Neural cell (in vitro differentiated cells): ENCODE results near the gene OR5K3. TPM values are rescaled to one million over a fixed set of nuclear protein-coding genes. Genes with fewer than 3 reads are reported as not detected.

Experiments
- H2AFZ ChIP-seq: fragments of 200-600, 300-800 bp; sonication (generic), shearing (Covaris generic); 2 replicates; pipeline ENCODE4 v1.6.0; 2014; ENCODE audit warnings: low read depth, mild to moderate bottlenecking, antibody characterized with exemption, low read length, moderate library complexity
- H3F3A ChIP-seq: fragments of 200-600 bp; shearing (Covaris generic); 2 replicates; pipeline ENCODE4 v1.6.1; 2016; ENCODE audit warnings: mild to moderate bottlenecking, moderate library complexity, mixed read lengths, antibody characterized with exemption, low read length; ENCODE audit not compliant: insufficient read depth, poor library complexity, severe bottlenecking
- H3K27ac ChIP-seq: fragments of 200-600, 300-800 bp; sonication (generic), shearing (Covaris generic); 2 replicates; pipeline ENCODE4 v1.5.1; 2014; ENCODE audit warnings: mild to moderate bottlenecking, low read length, moderate library complexity
- H3K27me3 ChIP-seq: fragments of 300-800, 200-600 bp; sonication (generic), shearing (Covaris generic); 2 replicates; pipeline ENCODE4 v1.6.0; 2014; ENCODE audit warnings: mild to moderate bottlenecking, low read depth, low read length, moderate library complexity; ENCODE audit not compliant: insufficient read depth
- H3K36me3 ChIP-seq: fragments of 300-800, 200-600 bp; sonication (generic), shearing (Covaris generic); 2 replicates; pipeline ENCODE4 v1.5.1; 2014; ENCODE audit warnings: mild to moderate bottlenecking, antibody characterized with exemption, low read length, moderate library complexity; ENCODE audit not compliant: insufficient read depth
- H3K4me2 ChIP-seq: fragments of 300-800, 200-600 bp; sonication (generic), shearing (Covaris generic); 2 replicates; pipeline ENCODE4 v1.6.0; 2014; ENCODE audit warnings: mild to moderate bottlenecking, low read length
- H3K4me3 ChIP-seq: fragments of 300-800, 200-600 bp; sonication (generic), shearing (Covaris generic); 2 replicates; pipeline ENCODE4 v1.5.1; 2014; ENCODE audit warnings: mild to moderate bottlenecking, low read length, moderate library complexity
- H3K79me2 ChIP-seq: fragments of 200-600 bp; shearing (Covaris generic); replicated peaks from 2 replicates; pipeline ENCODE4 v1.6.0; 2014; ENCODE audit warnings: mild to moderate bottlenecking, low read length, moderate library complexity; ENCODE audit not compliant: insufficient read depth
- H3K9ac ChIP-seq: fragments of 300-800, 200-600 bp; sonication (generic), shearing (Covaris generic); 2 replicates; pipeline ENCODE4 v1.6.1; 2016; ENCODE audit warnings: mild to moderate bottlenecking, low read length, mixed read lengths
- H3K9me2 ChIP-seq: fragments of 200-600 bp; shearing (Covaris generic); 2 replicates; pipeline ENCODE4 v1.6.1; 2016; ENCODE audit warnings: mild to moderate bottlenecking, low read length, mixed read lengths; ENCODE audit not compliant: insufficient read depth
- H3K9me3 ChIP-seq: fragments of 200-600, 300-800 bp; sonication (generic), shearing (Covaris generic); 2 replicates; pipeline ENCODE4 v1.6.1; 2016; ENCODE audit warnings: mild to moderate bottlenecking, mixed run types, low read length, moderate library complexity, mixed read lengths
- H4K20me1 ChIP-seq: fragments of 200-600 bp; shearing (Covaris generic); 2 replicates; pipeline ENCODE4 v1.6.1; 2016; ENCODE audit warnings: mild to moderate bottlenecking, mixed run types; ENCODE audit not compliant: insufficient read depth
- CTCF ChIP-seq: fragments of 450-650 bp; IDR thresholded peaks from 2 replicates; pipeline ENCODE4 v1.5.1; 2014; ENCODE audit warnings: antibody characterized with exemption, mild to moderate bottlenecking, moderate library complexity; ENCODE audit not compliant: poor library complexity, severe bottlenecking
- EP300 ChIP-seq: fragments of 450-650 bp; conservative IDR thresholded peaks from 2 replicates; pipeline ENCODE4 v1.6.1; 2014; ENCODE audit warnings: antibody characterized with exemption, mild to moderate bottlenecking, moderate library complexity; ENCODE audit not compliant: poor library complexity, severe bottlenecking
- EZH2 ChIP-seq: fragments of 200-600, 300-800 bp; shearing (Covaris generic), sonication (generic); IDR thresholded peaks from 2 replicates; pipeline ENCODE4 v1.6.1; 2014; ENCODE audit warnings: antibody characterized with exemption, low read length, borderline replicate concordance, mild to moderate bottlenecking; ENCODE audit not compliant: insufficient read depth, poor library complexity, severe bottlenecking
- MXI1 ChIP-seq: fragments of 450-650 bp; conservative IDR thresholded peaks from 2 replicates; pipeline ENCODE4 v1.6.1; 2014; ENCODE audit warnings: antibody characterized with exemption, mild to moderate bottlenecking; ENCODE audit not compliant: poor library complexity, severe bottlenecking
- POLR2AphosphoS5 ChIP-seq: IDR thresholded peaks from 2 replicates; pipeline ENCODE4 v1.6.1; 2012
- RAD21 ChIP-seq: fragments of 450-650 bp; conservative IDR thresholded peaks from 2 replicates; pipeline ENCODE4 v1.6.1; 2014; ENCODE audit warnings: antibody characterized with exemption, mild to moderate bottlenecking, moderate library complexity
- SMC3 ChIP-seq: fragments of 450-650 bp; conservative IDR thresholded peaks from 2 replicates; pipeline ENCODE4 v1.6.1; 2014; ENCODE audit warnings: antibody characterized with exemption, mild to moderate bottlenecking, moderate library complexity; ENCODE audit not compliant: poor library complexity
- TAF1 ChIP-seq: IDR thresholded peaks from 2 replicates; pipeline ENCODE4 v1.6.1; 2012; ENCODE audit warnings: low read depth
- polyA plus RNA-seq: library from polyadenylated mRNA; depleted of rRNA; stranded (reverse); fragments of >200 nt; gene quantifications from 2 replicates; pipeline ENCODE4 v1.2.3, GENCODE V29; 2014
- TF ChIP-seq, protein P1 (sequence below): IDR thresholded peaks from 2 replicates; pipeline ENCODE4 v1.6.1; 2012; ENCODE audit warnings: borderline replicate concordance

Gene OR5K3
- polyA plus RNA-seq, 1 donor from 2014 or later = not detected

DNA sequence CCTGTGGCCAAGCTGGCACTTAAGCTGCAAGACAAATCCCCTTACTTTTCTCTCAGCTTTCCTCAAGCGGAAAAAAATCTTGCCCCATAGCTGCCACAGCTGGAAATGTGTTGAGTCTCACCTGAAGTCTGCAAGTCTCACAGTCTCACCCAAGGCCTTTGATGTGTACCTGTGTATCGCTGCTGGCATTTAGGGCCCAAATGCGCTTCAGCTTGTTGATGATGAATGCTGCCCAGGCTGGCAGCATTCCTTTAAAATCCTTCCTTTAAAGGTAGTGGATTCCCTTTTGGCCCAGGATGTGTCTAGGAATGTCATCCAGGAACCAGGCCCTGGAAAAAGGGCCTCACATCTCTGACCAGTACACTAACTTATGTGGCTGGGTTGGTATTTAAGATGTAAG lies 29.8 kb upstream of the OR5K3 start (continued):
- TF ChIP-seq, protein P1, sequence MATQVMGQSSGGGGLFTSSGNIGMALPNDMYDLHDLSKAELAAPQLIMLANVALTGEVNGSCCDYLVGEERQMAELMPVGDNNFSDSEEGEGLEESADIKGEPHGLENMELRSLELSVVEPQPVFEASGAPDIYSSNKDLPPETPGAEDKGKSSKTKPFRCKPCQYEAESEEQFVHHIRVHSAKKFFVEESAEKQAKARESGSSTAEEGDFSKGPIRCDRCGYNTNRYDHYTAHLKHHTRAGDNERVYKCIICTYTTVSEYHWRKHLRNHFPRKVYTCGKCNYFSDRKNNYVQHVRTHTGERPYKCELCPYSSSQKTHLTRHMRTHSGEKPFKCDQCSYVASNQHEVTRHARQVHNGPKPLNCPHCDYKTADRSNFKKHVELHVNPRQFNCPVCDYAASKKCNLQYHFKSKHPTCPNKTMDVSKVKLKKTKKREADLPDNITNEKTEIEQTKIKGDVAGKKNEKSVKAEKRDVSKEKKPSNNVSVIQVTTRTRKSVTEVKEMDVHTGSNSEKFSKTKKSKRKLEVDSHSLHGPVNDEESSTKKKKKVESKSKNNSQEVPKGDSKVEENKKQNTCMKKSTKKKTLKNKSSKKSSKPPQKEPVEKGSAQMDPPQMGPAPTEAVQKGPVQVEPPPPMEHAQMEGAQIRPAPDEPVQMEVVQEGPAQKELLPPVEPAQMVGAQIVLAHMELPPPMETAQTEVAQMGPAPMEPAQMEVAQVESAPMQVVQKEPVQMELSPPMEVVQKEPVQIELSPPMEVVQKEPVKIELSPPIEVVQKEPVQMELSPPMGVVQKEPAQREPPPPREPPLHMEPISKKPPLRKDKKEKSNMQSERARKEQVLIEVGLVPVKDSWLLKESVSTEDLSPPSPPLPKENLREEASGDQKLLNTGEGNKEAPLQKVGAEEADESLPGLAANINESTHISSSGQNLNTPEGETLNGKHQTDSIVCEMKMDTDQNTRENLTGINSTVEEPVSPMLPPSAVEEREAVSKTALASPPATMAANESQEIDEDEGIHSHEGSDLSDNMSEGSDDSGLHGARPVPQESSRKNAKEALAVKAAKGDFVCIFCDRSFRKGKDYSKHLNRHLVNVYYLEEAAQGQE = no peak

DNA sequence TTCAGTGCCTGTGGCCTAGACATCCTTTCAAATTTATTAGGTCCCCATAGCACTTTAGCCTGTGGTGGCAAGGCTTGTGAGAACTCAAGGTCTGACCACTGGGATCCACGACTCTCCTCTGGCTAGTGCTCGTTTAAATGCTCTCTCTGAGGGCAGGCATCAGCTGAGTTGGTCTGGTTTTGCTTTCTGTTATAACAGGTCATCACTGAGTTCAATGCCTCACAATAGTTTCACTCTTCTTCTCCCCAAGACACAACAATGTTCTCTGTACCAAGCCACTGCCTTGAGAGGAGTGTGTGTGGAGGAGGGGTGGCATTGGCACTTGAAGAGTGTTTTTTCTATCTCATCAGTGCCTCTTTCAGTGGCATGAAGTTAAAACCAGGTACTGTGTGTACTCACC lies 29.2 kb upstream of the OR5K3 start:
- TF ChIP-seq SMC3 = no peak
- no peak for TF ChIP-seq RAD21
- no peak for TF ChIP-seq MXI1
- TF ChIP-seq, protein P1 = no peak
- no peak for TF ChIP-seq EZH2
- no peak for TF ChIP-seq POLR2AphosphoS5
- TF ChIP-seq CTCF = no peak
- no peak for TF ChIP-seq TAF1
- no peak for TF ChIP-seq EP300
- H3K79me2 ChIP-seq = no peaks in the 10 kb centered on the region
- no peaks in the 10 kb centered on the region for H3K36me3 ChIP-seq
- no peak overlapping the region for H2AFZ ChIP-seq
- no peaks in the 10 kb centered on the region for H3K9me3 ChIP-seq
- no peaks in the 10 kb centered on the region for H3F3A ChIP-seq
- H3K4me2 ChIP-seq = no peak overlapping the region
- H3K9ac ChIP-seq = no peak overlapping the region
- no peak overlapping the region for H3K27ac ChIP-seq
- H3K27me3 ChIP-seq = no peaks in the 10 kb centered on the region
- no peaks in the 10 kb centered on the region for H3K9me2 ChIP-seq
- H4K20me1 ChIP-seq = no peaks in the 10 kb centered on the region
- no peak overlapping the region for H3K4me3 ChIP-seq
